H1 (cell line): ENCODE results near the gene MSANTD3.
"Not testable (repeated sequence)": the region's sequence is repeated elsewhere in the genome, so short reads cannot be mapped to it uniquely, and the experiment has no call there.

Source experiments
- BACH1 ChIP-seq: IDR thresholded peaks from 2 replicates; pipeline ENCODE4 v1.6.1; 2012; ENCODE audit warnings: low read length, improper control_type of control experiment
- CBX8 ChIP-seq: fragments of 300-800, 300-1000 bp; sonication (generic); IDR thresholded peaks from 2 replicates; pipeline ENCODE4 v1.7.1; 2016; ENCODE audit warnings: low read depth, low read length, borderline replicate concordance
- CREB1 ChIP-seq: IDR thresholded peaks from 2 replicates; pipeline ENCODE4 v1.6.1; 2012; ENCODE audit warnings: inconsistent platforms
- POLR2AphosphoS5 ChIP-seq: IDR thresholded peaks from 2 replicates; pipeline ENCODE4 v1.6.1; 2011; ENCODE audit warnings: low read depth, low read length
- RAD21 ChIP-seq, 2 experiments: IDR thresholded peaks in 1 of 2; conservative IDR thresholded peaks in 1 of 2; 2 replicates each; pipeline ENCODE4 v1.6.1; 2011; ENCODE audit warnings: low read depth in 2 of 2, low read length in 2 of 2, improper control_type of control experiment in 1 of 2, inconsistent platforms in 1 of 2, mild to moderate bottlenecking in 1 of 2, moderate library complexity in 1 of 2
- RFX5 ChIP-seq: IDR thresholded peaks from 2 replicates; pipeline ENCODE4 v1.6.1; 2011; ENCODE audit warnings: low read depth, low read length, improper control_type of control experiment, borderline replicate concordance
- SIN3A ChIP-seq, 2 experiments: IDR thresholded peaks in 1 of 2; conservative IDR thresholded peaks in 1 of 2; 2 replicates each; pipeline ENCODE4 v1.6.1; 2011 to 2012; ENCODE audit warnings: low read length in 2 of 2, improper control_type of control experiment in 1 of 2, low read depth in 1 of 2, mild to moderate bottlenecking in 1 of 2
- SIX5 ChIP-seq: IDR thresholded peaks from 2 replicates; pipeline ENCODE4 v1.6.1; 2011; ENCODE audit warnings: mild to moderate bottlenecking, low read depth, low read length
- SP1 ChIP-seq: IDR thresholded peaks from 2 replicates; pipeline ENCODE4 v1.6.1; 2011; ENCODE audit warnings: low read depth, low read length
- TAF1 ChIP-seq: IDR thresholded peaks from 2 replicates; pipeline ENCODE4 v1.6.1; 2011; ENCODE audit warnings: mild to moderate bottlenecking, low read depth, low read length
- TCF12 ChIP-seq: IDR thresholded peaks from 2 replicates; pipeline ENCODE4 v1.6.1; 2011; ENCODE audit warnings: low read depth, mild to moderate bottlenecking, low read length
- YY1 ChIP-seq: IDR thresholded peaks from 2 replicates; pipeline ENCODE4 v1.6.1; 2011; ENCODE audit warnings: low read depth, mild to moderate bottlenecking, low read length
- ZNF274 ChIP-seq: IDR thresholded peaks from 2 replicates; pipeline ENCODE4 v1.7.0; 2012; ENCODE audit warnings: low read length, borderline replicate concordance; ENCODE audit errors: extremely low read depth
- TF ChIP-seq, protein P1 (sequence below), 3 experiments: IDR thresholded peaks; 1 replicate in 2 of 3; 2 replicates in 1 of 3; pipeline versions ENCODE4 v1.5.1 to v1.6.1; 2011; ENCODE audit warnings: low read length in 3 of 3, mild to moderate bottlenecking in 3 of 3, inconsistent platforms in 2 of 3, low read depth in 1 of 3, moderate library complexity in 1 of 3; ENCODE audit not compliant: insufficient read depth in 1 of 3; ENCODE audit errors: control extremely low read depth in 1 of 3

DNA sequence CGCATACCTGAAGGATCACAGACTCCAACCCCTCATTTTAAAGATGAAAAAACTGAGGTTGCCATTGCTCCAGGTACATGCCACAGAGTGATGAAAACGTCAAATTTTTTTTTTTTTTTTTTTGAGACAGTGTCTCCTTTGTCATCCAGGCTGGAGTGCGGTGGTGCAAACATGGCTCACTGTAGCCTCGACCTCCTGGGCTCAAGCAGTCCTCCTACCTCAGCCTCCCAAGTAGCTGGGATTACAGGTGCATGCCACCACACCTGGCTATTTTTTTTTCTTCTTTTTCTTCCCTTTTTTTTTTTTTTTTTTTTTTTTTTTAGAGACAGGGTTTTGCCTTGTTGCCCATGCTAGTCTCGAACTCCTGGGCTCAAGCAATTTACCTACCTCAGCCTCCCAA lies 13.5 kb downstream of the MSANTD3 start:
- TF ChIP-seq SIN3A (conservative IDR thresholded peaks at IDR 0.05 in 1 of 2, IDR thresholded peaks at IDR 0.05 in 1 of 2; ENCODE audit: low read depth in 1 of 2, low read length in 2 of 2); RFX5; TAF1; SIX5; RAD21 (IDR thresholded peaks at IDR 0.05 in 1 of 2, conservative IDR thresholded peaks at IDR 0.05 in 1 of 2; ENCODE audit: low read depth in 2 of 2, low read length in 2 of 2); SP1; CBX8; POLR2AphosphoS5; CREB1; TCF12; BACH1; YY1; ZNF274: not testable (repeated sequence)
- TF ChIP-seq, protein P1, sequence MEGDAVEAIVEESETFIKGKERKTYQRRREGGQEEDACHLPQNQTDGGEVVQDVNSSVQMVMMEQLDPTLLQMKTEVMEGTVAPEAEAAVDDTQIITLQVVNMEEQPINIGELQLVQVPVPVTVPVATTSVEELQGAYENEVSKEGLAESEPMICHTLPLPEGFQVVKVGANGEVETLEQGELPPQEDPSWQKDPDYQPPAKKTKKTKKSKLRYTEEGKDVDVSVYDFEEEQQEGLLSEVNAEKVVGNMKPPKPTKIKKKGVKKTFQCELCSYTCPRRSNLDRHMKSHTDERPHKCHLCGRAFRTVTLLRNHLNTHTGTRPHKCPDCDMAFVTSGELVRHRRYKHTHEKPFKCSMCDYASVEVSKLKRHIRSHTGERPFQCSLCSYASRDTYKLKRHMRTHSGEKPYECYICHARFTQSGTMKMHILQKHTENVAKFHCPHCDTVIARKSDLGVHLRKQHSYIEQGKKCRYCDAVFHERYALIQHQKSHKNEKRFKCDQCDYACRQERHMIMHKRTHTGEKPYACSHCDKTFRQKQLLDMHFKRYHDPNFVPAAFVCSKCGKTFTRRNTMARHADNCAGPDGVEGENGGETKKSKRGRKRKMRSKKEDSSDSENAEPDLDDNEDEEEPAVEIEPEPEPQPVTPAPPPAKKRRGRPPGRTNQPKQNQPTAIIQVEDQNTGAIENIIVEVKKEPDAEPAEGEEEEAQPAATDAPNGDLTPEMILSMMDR (IDR thresholded peaks at IDR 0.05; ENCODE audit: control extremely low read depth in 1 of 3, insufficient read depth in 1 of 3, low read depth in 1 of 3, low read length in 3 of 3) = not testable (repeated sequence)
